Mammary epithelial cell (primary cell): ENCODE measurements around the gene CLCNKB.

ENCODE experiments used
- CTCF ChIP-seq, 2 donors: IDR thresholded peaks in 1 of 2; conservative IDR thresholded peaks in 1 of 2; 2 replicates each; pipeline ENCODE4 v1.5.1; 2011 to 2012; ENCODE audit warnings: inconsistent platforms in 2 of 2, low read length in 2 of 2, mild to moderate bottlenecking in 2 of 2, control low read depth in 1 of 2, low read depth in 1 of 2; ENCODE audit not compliant: insufficient read depth in 1 of 2; ENCODE audit errors: extremely low read depth in 1 of 2
- EZH2 ChIP-seq: IDR thresholded peaks from 2 replicates; pipeline ENCODE4 v1.6.1; 2012; ENCODE audit warnings: low read length, inconsistent platforms, borderline replicate concordance

GRCh38 chr1:16083486-16083885, 39.9 kb downstream of the CLCNKB start:
- TF ChIP-seq CTCF (conservative IDR thresholded peaks at IDR 0.05 in 1 of 2, IDR thresholded peaks at IDR 0.05 in 1 of 2; ENCODE audit: extremely low read depth in 1 of 2, insufficient read depth in 1 of 2, low read depth in 1 of 2, low read length in 2 of 2) (no peak), EZH2 (no peak)
